ENCODE data around the gene PSMA2.

Gene PSMA2

GRCh38 chr7:42931834-42932651 lies at the start of gene PSMA2, which contains the start of gene MRPL32:
Gene PSMA2 (minus strand): TSS chr7:42932174. CDS start chr7:42932158, 16 bp downstream.
Gene MRPL32 (plus strand): TSS chr7:42932376. CDS start chr7:42932387, 11 bp downstream.
- no peak for TF ChIP-seq CTCF (IDR thresholded peaks at IDR 0.05; ENCODE audit: low read depth, low read length, missing control alignments)
- H3K4me3 ChIP-seq (replicated peaks; ENCODE audit: low read depth, low read length) = peak within 1 kb of the TSS; percentile 84
- peak; percentile 96 for DNase-seq (ENCODE audit: extremely low read depth, low read depth)

GRCh38 chr7:42981601-42982000 lies 49.6 kb upstream of the PSMA2 start:
- TF ChIP-seq CTCF (IDR thresholded peaks at IDR 0.05; ENCODE audit: low read depth, low read length, missing control alignments) = no peak

GRCh38 chr7:42980514-42980913 lies 48.5 kb upstream of the PSMA2 start:
- no peak for TF ChIP-seq CTCF (IDR thresholded peaks at IDR 0.05; ENCODE audit: low read depth, low read length, missing control alignments)
- no peak for DNase-seq (ENCODE audit: extremely low read depth, low read depth)
- no peak overlapping the region for H3K4me3 ChIP-seq (replicated peaks; ENCODE audit: low read depth, low read length)

More at GRCh38 chr7:42981601-42982000, 49.6 kb upstream of the PSMA2 start:
- DNase-seq (ENCODE audit: extremely low read depth, low read depth) = no peak
- H3K4me3 ChIP-seq (replicated peaks; ENCODE audit: low read depth, low read length) = no peak overlapping the region

- H3K4me3 ChIP-seq (replicated peaks; ENCODE audit: low read depth, low read length) = no peak overlapping the region
- no peak for DNase-seq (ENCODE audit: extremely low read depth, low read depth)
- no peak for TF ChIP-seq CTCF (IDR thresholded peaks at IDR 0.05; ENCODE audit: low read depth, low read length, missing control alignments)
Observed at GRCh38 chr7:42980084-42980483, 48.1 kb upstream of the PSMA2 start.

- no peak for DNase-seq (ENCODE audit: extremely low read depth, low read depth)
- no peak overlapping the region for H3K4me3 ChIP-seq (replicated peaks; ENCODE audit: low read depth, low read length)
- TF ChIP-seq CTCF (IDR thresholded peaks at IDR 0.05; ENCODE audit: low read depth, low read length, missing control alignments) = no peak
Observed at GRCh38 chr7:42978496-42978895, 46.5 kb upstream of the PSMA2 start.

GRCh38 chr7:42976371-42976770 lies 44.4 kb upstream of the PSMA2 start:
- no peak for DNase-seq (ENCODE audit: extremely low read depth, low read depth)

More at GRCh38 chr7:42976371-42976770, 44.4 kb upstream of the PSMA2 start:
- no peak for TF ChIP-seq CTCF (IDR thresholded peaks at IDR 0.05; ENCODE audit: low read depth, low read length, missing control alignments)
- H3K4me3 ChIP-seq (replicated peaks; ENCODE audit: low read depth, low read length) = no peak overlapping the region

Measured in HFF-Myc (cell line).